K562 (cell line): Measurements from ENCODE around the gene PDCD7. TPM values are rescaled to one million over a fixed set of nuclear protein-coding genes. Genes with fewer than 3 reads are reported as not detected.
"Not testable (repeated sequence)": the region's sequence is repeated elsewhere in the genome, so short reads cannot be mapped to it uniquely, and the experiment has no call there.

Experiments used
- ATAC-seq: fragments of 200-7000 bp; cut with Tn5 transposase; 3 replicates; pipeline ENCODE4 v1.9.1; 2020; ENCODE audit warnings: moderate library complexity
- BruUV-seq: library from RNA; stranded (reverse); fragments of 400-500 nt; replicated peaks from 2 replicates; lab custom pipeline; 2021; lab: Mats Ljungman, UMichigan
- CTCF ChIA-PET: fragments of 300-600 bp; formaldehyde crosslinking; extraction: SDS; loops from one replicate; lab custom pipeline; 2021; ENCODE audit warnings: low intra/inter-chr PET ratio; lab: Yijun Ruan, JAX
- POLR2A ChIA-PET: fragments of 300-600, 350-650 bp; sonication (Branson Sonifier 250); formaldehyde crosslinking; extraction: SDS; loops from one replicate; lab custom pipeline; 2021; ENCODE audit warnings: antibody characterized with exemption, inconsistent platforms; lab: Yijun Ruan, JAX
- DNase-seq, 4 experiments: peaks; one replicate each; pipeline versions ENCODE4 v3.0.0 to v3.0.0-alpha.2; 2011 to 2018; ENCODE audit warnings: low spot score in 3 of 4, mixed read lengths in 3 of 4; ENCODE audit errors: extremely low read depth in 1 of 4
- FAIRE-seq: peaks from 2 replicates; lab custom pipeline; 2011; peaks lifted over from hg19 to GRCh38; lab: Jason Lieb, UNC
- H2AFZ ChIP-seq: 2 replicates; pipeline ENCODE4 v1.6.0; 2011; ENCODE audit warnings: low read depth, low read length, control low read depth, inconsistent platforms
- H3K27ac ChIP-seq: fragments of 200-600 bp; 3 replicates; pipeline ENCODE4 v1.8.0; 2011; ENCODE audit warnings: low read depth, mild to moderate bottlenecking, control low read depth, inconsistent platforms, low read length, moderate library complexity, mixed read lengths; ENCODE audit errors: extremely low read depth
- H3K27me3 ChIP-seq, 2 experiments: fragments of 300-600 bp in 1 of 2; 2 replicates in 1 of 2; 3 replicates in 1 of 2; pipeline versions ENCODE4 v1.6.0 to v1.8.0; 2011; ENCODE audit warnings: inconsistent platforms in 2 of 2, low read length in 2 of 2, mild to moderate bottlenecking in 1 of 2, mixed read lengths in 1 of 2, moderate library complexity in 1 of 2; ENCODE audit not compliant: control insufficient read depth in 2 of 2, insufficient read depth in 2 of 2
- H3K36me3 ChIP-seq: fragments of 300-600 bp; 3 replicates; pipeline ENCODE4 v1.8.0; 2011; ENCODE audit warnings: mild to moderate bottlenecking, low read length, inconsistent platforms; ENCODE audit not compliant: control insufficient read depth, insufficient read depth
- H3K4me1 ChIP-seq, 2 experiments: fragments of 200-600 bp in 1 of 2; replicated peaks in 1 of 2; 2 replicates in 1 of 2; 3 replicates in 1 of 2; pipeline versions ENCODE4 v1.5.1 to v1.8.0; 2011; ENCODE audit warnings: inconsistent platforms in 2 of 2, low read length in 2 of 2, mild to moderate bottlenecking in 1 of 2, mixed read lengths in 1 of 2, moderate library complexity in 1 of 2; ENCODE audit not compliant: control insufficient read depth in 2 of 2, insufficient read depth in 2 of 2
- H3K4me2 ChIP-seq: 2 replicates; pipeline ENCODE4 v1.6.1; 2011; ENCODE audit warnings: low read length, control low read depth, inconsistent platforms, mixed read lengths; ENCODE audit not compliant: insufficient read depth
- H3K4me3 ChIP-seq: fragments of 200-600 bp; sonication (generic), shearing (Covaris generic); 2 replicates; pipeline ENCODE4 v1.5.1; 2016; ENCODE audit warnings: control low read depth, inconsistent platforms
- H3K79me2 ChIP-seq: fragments of 200-600 bp; 3 replicates; pipeline ENCODE4 v1.8.0; 2011; ENCODE audit warnings: low read length, inconsistent platforms; ENCODE audit not compliant: control insufficient read depth, insufficient read depth
- H3K9ac ChIP-seq, 2 experiments: 2 replicates each; pipeline versions ENCODE4 v1.6.0 to v1.6.1; 2011; ENCODE audit warnings: low read depth in 2 of 2, low read length in 2 of 2, control low read depth in 1 of 2, inconsistent platforms in 1 of 2, mild to moderate bottlenecking in 1 of 2, mixed read lengths in 1 of 2; ENCODE audit not compliant: insufficient read depth in 1 of 2
- H3K9me1 ChIP-seq: one replicate; pipeline ENCODE4 v1.6.0; 2011; ENCODE audit warnings: inconsistent platforms, mild to moderate bottlenecking, low read length, moderate library complexity; ENCODE audit not compliant: control insufficient read depth, insufficient read depth
- H3K9me3 ChIP-seq: replicated peaks from 2 replicates; pipeline ENCODE4 v1.5.1; 2011; ENCODE audit warnings: low read depth, low read length, inconsistent platforms; ENCODE audit not compliant: control insufficient read depth, insufficient read depth
- H4K20me1 ChIP-seq: replicated peaks from 2 replicates; pipeline ENCODE4 v1.6.1; 2011; ENCODE audit warnings: low read length, inconsistent platforms, mixed read lengths; ENCODE audit not compliant: control insufficient read depth, insufficient read depth
- NFYB ChIP-seq: IDR thresholded peaks from 2 replicates; pipeline ENCODE4 v1.6.1; 2011; ENCODE audit warnings: mild to moderate bottlenecking, moderate library complexity; ENCODE audit not compliant: insufficient read length; ENCODE audit errors: extremely low read depth
- WGBS: fragments of 100-300 bp; shearing (Covaris generic); methylation state at CpG from one replicate; pipeline ENCODE4 v1.1.6; 2016; ENCODE audit warnings: low coverage, mixed read lengths; ENCODE audit not compliant: insufficient coverage; ENCODE audit errors: missing lambda C conversion rate; 5-methylcytosine and 5-hydroxymethylcytosine counted together
- in situ Hi-C: fragments of 300-500 bp; cut with MboI; formaldehyde crosslinking; loops from 4 replicates; pipeline ENCODE4 v1.15.0; 2018; ENCODE audit warnings: inconsistent platforms, mixed read lengths
- intact Hi-C: fragments of 100-400 bp; cut with micrococcal nuclease; formaldehyde crosslinking; loops from 2 replicates; pipeline ENCODE4 v1.14.2; 2022
- polyA plus RNA-seq, 8 experiments: library from polyadenylated mRNA; depleted of rRNA in 4 of 8; stranded (reverse) in 5 of 8; unstranded in 3 of 8; fragments of >200 nt; fragmentation: Nextera tagmentation in 2 of 8; fragmentation: Illumina TruSeq in 1 of 8; extraction: Ambion mirVana in 2 of 8; extraction: Trizol in 1 of 8; gene quantifications; 2 replicates each; pipeline versions ENCODE4 v1.2.1 to v1.2.3, GENCODE V29; 2011 to 2014; ENCODE audit warnings: inconsistent platforms in 1 of 8, missing spikeins in 1 of 8
- total RNA-seq, 7 experiments: library from RNA; depleted of rRNA in 6 of 7; stranded (reverse); fragments of >200 nt in 6 of 7; fragmentation: Illumina TruSeq in 2 of 7; extraction: Trizol in 2 of 7; gene quantifications; 2 replicates each; pipeline versions ENCODE4 v1.2.1 to v1.2.3, GENCODE V29; 2011 to 2021; ENCODE audit warnings: low replicate concordance in 1 of 7

The PDCD7 gene
- total and polyA plus RNA-seq, 9 of the 15 experiments (the other 6 are each of a cell fraction or from before 2014, with no cell fraction given) = 11.8 to 30.2 (median 18.8) TPM

- CTCF ChIA-PET, H3K9me1 ChIP-seq, H2AFZ ChIP-seq, H3K4me2 ChIP-seq, H4K20me1 ChIP-seq, H3K9me3 ChIP-seq, H3K4me3 ChIP-seq, FAIRE-seq, BruUV-seq, H3K79me2 ChIP-seq, H3K27ac ChIP-seq, DNase-seq, ATAC-seq, intact Hi-C loops, H3K36me3 ChIP-seq, in situ Hi-C loops, H3K9ac ChIP-seq: not testable (repeated sequence)
- peak; percentile 35 for TF ChIP-seq NFYB
- 13% methylated on average over 11 of the region's 12 CpGs for WGBS
- peaks cover 0 to 16% of the 10 kb centered on the region in 2 experiments; a peak in 2 of 5 replicates for H3K4me1 ChIP-seq
- peaks cover 4 to 21% of the 10 kb centered on the region in 2 experiments; a peak in 3 of 5 replicates for H3K27me3 ChIP-seq
- POLR2A ChIA-PET = interaction anchor here (0.6 to 0.9 kb wide), 3 partner anchors 10 to 229 kb away, joined by 3 to 4 read pairs (median 4); no protein-coding TSS in a partner anchor
Measured at GRCh38 chr15:65075607-65076395, 57.8 kb downstream of the PDCD7 start.

- DNase-seq, H3K9me1 ChIP-seq, intact Hi-C loops, FAIRE-seq, H3K9me3 ChIP-seq, H3K9ac ChIP-seq, H3K4me3 ChIP-seq, BruUV-seq, H3K79me2 ChIP-seq, H2AFZ ChIP-seq, ATAC-seq, H3K36me3 ChIP-seq, in situ Hi-C loops, CTCF ChIA-PET, H4K20me1 ChIP-seq, H3K27ac ChIP-seq, H3K4me2 ChIP-seq: not testable (repeated sequence)
- POLR2A ChIA-PET = interaction anchor here (0.9 kb wide), 1 partner anchor 9 kb away, joined by 4 read pairs; no protein-coding TSS in a partner anchor
- Histone ChIP-seq H3K27me3 (peaks cover 4 to 22% of the 10 kb centered on the region in 2 experiments; a peak in 3 of 5 replicates), H3K4me1 (peaks cover 0 to 16% of the 10 kb centered on the region in 2 experiments; a peak in 2 of 5 replicates)
- 40% methylated on average over 5 of the region's 22 CpGs for WGBS
Measured at GRCh38 chr15:65074946-65075345, 58.7 kb downstream of the PDCD7 start.
